CD4-positive, alpha-beta T cell (primary cell): ENCODE data around the gene SAMD4A. TPM values are rescaled to one million over a fixed set of nuclear protein-coding genes. Genes with fewer than 3 reads are reported as not detected.

Source experiments
- ATAC-seq: fragments of 200-7000 bp; cut with Tn5 transposase; one replicate; pipeline ENCODE4 v1.10.0; 2022; ENCODE audit warnings: mild to moderate bottlenecking; ENCODE audit not compliant: poor library complexity
- CTCF ChIA-PET: fragments of 350-600 bp; sonication (Branson Sonifier 250); formaldehyde crosslinking; loops from one replicate; lab custom pipeline; 2021; ENCODE audit warnings: antibody characterized with exemption, inconsistent platforms; lab: Charles Lee
- POLR2A ChIA-PET: fragments of 350-600 bp; sonication (Branson Sonifier 250); formaldehyde crosslinking; loops from one replicate; lab custom pipeline; 2021; ENCODE audit warnings: antibody characterized with exemption, inconsistent platforms; lab: Charles Lee
- DNase-seq, 14 experiments: peaks; one replicate each; pipeline ENCODE4 v3.0.0-alpha.2; 2013 to 2020; ENCODE audit warnings: mixed read lengths in 2 of 14
- H3K27ac ChIP-seq, 2 donors: one replicate each; pipeline versions ENCODE4 v1.5.1 to v1.7.0; 2013; ENCODE audit warnings: low read length in 2 of 2, low read depth in 1 of 2, mild to moderate bottlenecking in 1 of 2
- H3K27me3 ChIP-seq, 2 experiments: 1 replicate in 1 of 2; 2 replicates in 1 of 2; pipeline versions ENCODE4 v1.6.1 to v1.7.0; 2013; ENCODE audit warnings: low read length in 2 of 2, control low read depth in 1 of 2, mild to moderate bottlenecking in 1 of 2, moderate library complexity in 1 of 2; ENCODE audit not compliant: insufficient read depth in 2 of 2, control insufficient read depth in 1 of 2
- H3K36me3 ChIP-seq: one replicate; pipeline ENCODE4 v1.6.1; 2013; ENCODE audit warnings: low read length, control low read depth; ENCODE audit not compliant: insufficient read depth
- H3K4me1 ChIP-seq: one replicate; pipeline ENCODE4 v1.6.1; 2013; ENCODE audit warnings: low read length, control low read depth; ENCODE audit not compliant: insufficient read depth
- H3K4me3 ChIP-seq: one replicate; pipeline ENCODE4 v1.5.1; 2013; ENCODE audit warnings: mild to moderate bottlenecking, low read length, moderate library complexity
- H3K9me3 ChIP-seq, 2 experiments: 1 replicate in 1 of 2; 2 replicates in 1 of 2; pipeline versions ENCODE4 v1.6.1 to v1.7.0; 2013; ENCODE audit warnings: low read length in 2 of 2, mild to moderate bottlenecking in 2 of 2, control low read depth in 1 of 2, moderate library complexity in 1 of 2; ENCODE audit not compliant: control insufficient read depth in 1 of 2, insufficient read depth in 1 of 2
- H3K27ac Mint-ChIP-seq: one replicate; pipeline ENCODE4 v1.8.0; 2020; ENCODE audit warnings: mixed read lengths
- H3K27me3 Mint-ChIP-seq: one replicate; pipeline ENCODE4 v1.8.0; 2021; ENCODE audit warnings: mixed read lengths
- H3K36me3 Mint-ChIP-seq: one replicate; pipeline ENCODE4 v1.8.0; 2021; ENCODE audit warnings: low read depth, mixed read lengths
- H3K4me1 Mint-ChIP-seq: one replicate; pipeline ENCODE4 v1.8.0; 2021; ENCODE audit warnings: low read depth, mixed read lengths
- H3K4me3 Mint-ChIP-seq: one replicate; pipeline ENCODE4 v1.8.0; 2020; ENCODE audit warnings: mild to moderate bottlenecking, mixed read lengths
- H3K9me3 Mint-ChIP-seq: one replicate; pipeline ENCODE4 v1.8.0; 2020; ENCODE audit warnings: mixed read lengths
- intact Hi-C, 2 experiments: fragments of 100-400 bp; cut with DNase I in 1 of 2; cut with micrococcal nuclease in 1 of 2; formaldehyde crosslinking; loops; one replicate each; pipeline versions ENCODE4 v1.15.1 to v1.9.0; 2023 to 2025; cut with DNase I, micrococcal nuclease
- total RNA-seq, 174 experiments: library from RNA in 2 of 174; stranded (reverse) in 2 of 174; gene quantifications; one replicate each; pipeline ENCODE4 v1.2.3 and lab custom pipeline; 2021 to 2026
- TF ChIP-seq, protein P1 (sequence below): fragments of 200-600 bp; IDR thresholded peaks from one replicate; pipeline ENCODE4 v1.8.0; 2022; ENCODE audit warnings: antibody characterized with exemption, mild to moderate bottlenecking

SAMD4A gene
- total RNA-seq, 2 experiments from 2014 or later: 1.9 to 2.3 TPM

DNA sequence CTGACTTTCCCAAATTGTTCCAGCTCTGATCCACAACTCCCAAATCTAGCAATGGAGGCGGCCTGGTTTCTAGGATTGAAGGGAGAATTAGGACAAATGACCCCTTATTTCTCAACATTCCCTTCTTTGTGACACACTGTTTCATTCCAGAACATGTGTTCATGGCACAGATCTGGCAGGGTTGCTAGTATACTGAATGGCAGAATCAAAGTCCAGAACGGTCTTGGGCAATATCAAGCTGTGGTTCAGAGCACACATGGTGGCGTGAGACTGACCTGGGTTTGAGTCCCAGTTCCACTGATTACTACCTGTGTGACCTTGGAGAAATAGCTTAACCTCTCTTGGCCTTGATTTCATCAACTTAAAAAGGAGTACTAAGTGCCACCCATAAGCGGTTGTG lies 152.5 kb downstream of the SAMD4A start:
- DNase-seq (no peak), ATAC-seq (no peak)
- H3K27me3 Mint-ChIP-seq: peaks cover 3% of the 10 kb centered on the region
- no peak overlapping the region for H3K27ac Mint-ChIP-seq
- ChIA-PET CTCF (no interaction called here), POLR2A (no interaction called here)
- H3K9me3 ChIP-seq: no peaks in the 10 kb centered on the region
- H3K4me3 ChIP-seq: no peak overlapping the region
- no peaks in the 10 kb centered on the region for H3K4me1 Mint-ChIP-seq
- no peak overlapping the region for H3K27ac ChIP-seq
- H3K9me3 Mint-ChIP-seq: no peaks in the 10 kb centered on the region
- H3K4me1 ChIP-seq: no peaks in the 10 kb centered on the region
- H3K4me3 Mint-ChIP-seq: no peak overlapping the region
- H3K36me3 Mint-ChIP-seq: no peaks in the 10 kb centered on the region
- TF ChIP-seq, protein P1, sequence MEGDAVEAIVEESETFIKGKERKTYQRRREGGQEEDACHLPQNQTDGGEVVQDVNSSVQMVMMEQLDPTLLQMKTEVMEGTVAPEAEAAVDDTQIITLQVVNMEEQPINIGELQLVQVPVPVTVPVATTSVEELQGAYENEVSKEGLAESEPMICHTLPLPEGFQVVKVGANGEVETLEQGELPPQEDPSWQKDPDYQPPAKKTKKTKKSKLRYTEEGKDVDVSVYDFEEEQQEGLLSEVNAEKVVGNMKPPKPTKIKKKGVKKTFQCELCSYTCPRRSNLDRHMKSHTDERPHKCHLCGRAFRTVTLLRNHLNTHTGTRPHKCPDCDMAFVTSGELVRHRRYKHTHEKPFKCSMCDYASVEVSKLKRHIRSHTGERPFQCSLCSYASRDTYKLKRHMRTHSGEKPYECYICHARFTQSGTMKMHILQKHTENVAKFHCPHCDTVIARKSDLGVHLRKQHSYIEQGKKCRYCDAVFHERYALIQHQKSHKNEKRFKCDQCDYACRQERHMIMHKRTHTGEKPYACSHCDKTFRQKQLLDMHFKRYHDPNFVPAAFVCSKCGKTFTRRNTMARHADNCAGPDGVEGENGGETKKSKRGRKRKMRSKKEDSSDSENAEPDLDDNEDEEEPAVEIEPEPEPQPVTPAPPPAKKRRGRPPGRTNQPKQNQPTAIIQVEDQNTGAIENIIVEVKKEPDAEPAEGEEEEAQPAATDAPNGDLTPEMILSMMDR: no peak
- intact Hi-C loops: no loop called here
- no peaks in the 10 kb centered on the region for H3K27me3 ChIP-seq
- no peaks in the 10 kb centered on the region for H3K36me3 ChIP-seq

DNA sequence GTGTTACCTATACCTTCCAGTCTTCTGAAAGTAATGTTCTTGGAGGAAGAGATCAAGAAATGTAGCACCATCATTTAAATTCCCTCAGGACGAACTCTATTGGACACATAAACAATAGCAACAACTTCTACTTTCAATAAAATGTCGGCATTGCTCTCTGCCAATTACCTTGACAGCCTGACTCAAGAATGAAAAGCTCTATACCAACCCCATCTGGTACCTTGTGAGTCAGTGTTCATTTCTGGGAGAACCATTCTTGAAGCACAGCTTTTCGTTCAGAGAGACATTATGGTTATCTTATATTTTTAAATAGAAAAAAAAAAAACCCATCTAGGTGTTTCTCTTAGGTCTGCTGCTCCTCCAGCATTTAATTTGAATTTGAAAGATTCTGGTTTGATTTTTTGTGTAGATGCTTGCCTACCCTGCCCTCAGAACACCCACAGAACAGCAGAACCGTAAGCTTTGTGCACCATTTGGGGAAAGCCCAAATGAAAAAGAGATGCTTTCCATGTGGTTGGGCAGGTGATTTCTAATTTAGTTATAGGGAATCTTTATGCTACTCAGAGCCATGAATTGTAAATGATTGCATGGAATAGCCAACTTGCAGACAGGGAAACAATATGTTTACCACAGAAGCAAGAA lies 156.0 kb downstream of the SAMD4A start:
- POLR2A ChIA-PET: interaction anchor here (0.6 to 1.2 kb wide), 2 partner anchors 9 to 16 kb away, joined by 3 to 4 read pairs; no protein-coding TSS in a partner anchor
- Mint-ChIP-seq H3K4me3 (no peak overlapping the region), H3K36me3 (no peaks in the 10 kb centered on the region), H3K27me3 (peaks cover 26% of the 10 kb centered on the region), H3K4me1 (no peaks in the 10 kb centered on the region), H3K9me3 (no peaks in the 10 kb centered on the region), H3K27ac (no peak overlapping the region)
- peak in 3 of 14 experiments; percentile 25 to 35 (median 32) for DNase-seq
- H3K9me3 ChIP-seq: no peaks in the 10 kb centered on the region
- CTCF ChIA-PET: interaction anchor here (1.1 to 1.3 kb wide), 2 partner anchors 51 to 159 kb away, joined by 3 to 4 read pairs; no protein-coding TSS in a partner anchor
- H3K4me1 ChIP-seq: no peaks in the 10 kb centered on the region
- no peaks in the 10 kb centered on the region for H3K36me3 ChIP-seq
- H3K4me3 ChIP-seq: no peak overlapping the region
- no peak overlapping the region for H3K27ac ChIP-seq
- no peak for ATAC-seq
- intact Hi-C loops: no loop called here
- peaks cover 0 to 5% of the 10 kb centered on the region in 2 experiments for H3K27me3 ChIP-seq
- TF ChIP-seq, protein P1: no peak

DNA sequence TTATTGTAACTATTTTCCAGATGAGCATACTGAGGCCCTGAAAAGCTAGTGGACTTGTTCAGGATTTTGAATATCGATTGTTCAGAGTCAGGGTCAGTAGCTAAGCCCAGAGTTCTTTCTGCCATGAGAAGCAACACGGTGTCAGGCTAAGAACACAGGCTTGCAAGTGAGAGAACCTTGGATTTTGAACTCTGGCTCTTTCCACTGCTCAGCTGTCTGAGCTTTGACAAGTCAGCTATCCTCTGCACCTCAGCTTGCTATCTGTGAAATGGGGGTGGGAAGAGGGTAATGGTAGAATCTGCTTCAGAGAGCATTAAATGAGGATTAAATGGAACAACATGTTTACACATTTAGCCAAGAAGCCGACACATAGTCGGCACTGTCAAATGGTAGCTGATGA lies 157.2 kb downstream of the SAMD4A start:
- Histone ChIP-seq H3K9me3 (no peaks in the 10 kb centered on the region), H3K27ac (no peak overlapping the region), H3K36me3 (no peaks in the 10 kb centered on the region), H3K4me1 (no peaks in the 10 kb centered on the region), H3K4me3 (no peak overlapping the region), H3K27me3 (peaks cover 0 to 5% of the 10 kb centered on the region in 2 experiments)
- DNase-seq: no peak
- H3K36me3 Mint-ChIP-seq: no peaks in the 10 kb centered on the region
- H3K9me3 Mint-ChIP-seq: no peaks in the 10 kb centered on the region
- no peak overlapping the region for H3K27ac Mint-ChIP-seq
- H3K4me1 Mint-ChIP-seq: no peaks in the 10 kb centered on the region
- intact Hi-C loops: no loop called here
- ChIA-PET POLR2A (no interaction called here), CTCF (interaction anchor here (1.3 kb wide), 1 partner anchor 160 kb away, joined by 4 read pairs; no protein-coding TSS in a partner anchor)
- ATAC-seq: no peak
- peaks cover 37% of the 10 kb centered on the region for H3K27me3 Mint-ChIP-seq
- H3K4me3 Mint-ChIP-seq: no peak overlapping the region
- TF ChIP-seq, protein P1: no peak
